Measurements from ENCODE around the gene HLA-C. TPM values are rescaled to one million over a fixed set of nuclear protein-coding genes. Genes with fewer than 3 reads are reported as not detected.

The HLA-C gene
- total and polyA plus RNA-seq, 2 experiments from 2014 or later, result 157 to 244 TPM

GRCh38 chr6:31272836-31273626 lies 1.1 kb upstream of the HLA-C start:
- Histone ChIP-seq H3F3A (ENCODE audit: insufficient read depth) (no peaks in the 10 kb centered on the region), H3K27ac (no peak overlapping the region), H3K36me3 (ENCODE audit: low read depth) (no peaks in the 10 kb centered on the region), H3K9ac (no peak overlapping the region), H3K4me3 (no peak overlapping the region), H3K79me2 (ENCODE audit: insufficient read depth) (no peaks in the 10 kb centered on the region), H4K20me1 (ENCODE audit: insufficient read depth) (no peaks in the 10 kb centered on the region), H3K9me2 (ENCODE audit: insufficient read depth) (no peaks in the 10 kb centered on the region), H3K4me2 (ENCODE audit: unreplicated experiment) (no peak overlapping the region), H3K4me1 (ENCODE audit: insufficient read depth) (no peaks in the 10 kb centered on the region), H3K9me3 (ENCODE audit: low read depth) (no peaks in the 10 kb centered on the region), H3K27me3 (replicated peaks; ENCODE audit: insufficient read depth) (peaks cover 8% of the 10 kb centered on the region; the same call in 1 of the 2 replicates), H2AFZ (peak overlapping the region; percentile 86)
- peak; percentile 9 for DNase-seq
- in situ Hi-C loops (cut with MboI), result no loop called here
- TF ChIP-seq EZH2phosphoT487 (IDR thresholded peaks at IDR 0.05; ENCODE audit: insufficient read depth, low read depth), result no peak
- no peak for TF ChIP-seq EZH2 (IDR thresholded peaks at IDR 0.05; ENCODE audit: insufficient read depth, poor library complexity, severe bottlenecking)
- WGBS, 2 experiments (ENCODE audit: low coverage in 1 of 2, low lambda C conversion rate in 2 of 2, missing lambda C conversion rate in 2 of 2), result 57 to 66% methylated on average over 10 of the region's 10 CpGs

- H3F3A ChIP-seq (ENCODE audit: insufficient read depth), result no peaks in the 10 kb centered on the region
- H3K4me3 ChIP-seq, result peak overlapping the region; percentile 73
- DNase-seq, result peak; percentile 33
- no peaks in the 10 kb centered on the region for H3K36me3 ChIP-seq (ENCODE audit: low read depth)
- no peaks in the 10 kb centered on the region for H3K9me2 ChIP-seq (ENCODE audit: insufficient read depth)
- H3K4me1 ChIP-seq (ENCODE audit: insufficient read depth), result no peaks in the 10 kb centered on the region
- H3K9ac ChIP-seq, result peak overlapping the region; percentile 83
- H3K9me3 ChIP-seq (ENCODE audit: low read depth), result no peaks in the 10 kb centered on the region
- TF ChIP-seq EZH2phosphoT487 (IDR thresholded peaks at IDR 0.05; ENCODE audit: insufficient read depth, low read depth), result no peak
- TF ChIP-seq EZH2 (IDR thresholded peaks at IDR 0.05; ENCODE audit: insufficient read depth, poor library complexity, severe bottlenecking), result no peak
- no peak overlapping the region for H3K27ac ChIP-seq
- WGBS, 2 experiments (ENCODE audit: low coverage in 1 of 2, low lambda C conversion rate in 2 of 2, missing lambda C conversion rate in 2 of 2), result 29% methylated on average over 4 of the region's 4 CpGs
- H3K27me3 ChIP-seq (replicated peaks; ENCODE audit: insufficient read depth), result peaks cover 6% of the 10 kb centered on the region; the same call in 1 of the 2 replicates
- peak overlapping the region; percentile 86 for H2AFZ ChIP-seq
- in situ Hi-C loops (cut with MboI), result no loop called here
- H4K20me1 ChIP-seq (ENCODE audit: insufficient read depth), result no peaks in the 10 kb centered on the region
- H3K79me2 ChIP-seq (ENCODE audit: insufficient read depth), result no peaks in the 10 kb centered on the region
- H3K4me2 ChIP-seq (ENCODE audit: unreplicated experiment), result peak overlapping the region; percentile 53
Measured at GRCh38 chr6:31272436-31272835, 544 bp upstream of the HLA-C start.

GRCh38 chr6:31270788-31271640 lies 878 bp downstream of the HLA-C start:
- in situ Hi-C loops (cut with MboI), result no loop called here
- 14 to 22% methylated on average over 32 to 61 of the region's 62 CpGs for WGBS, 2 experiments (ENCODE audit: low coverage in 1 of 2, low lambda C conversion rate in 2 of 2, missing lambda C conversion rate in 2 of 2)
- H3K9ac ChIP-seq, result peak overlapping the region; percentile 83
- peak overlapping the region; percentile 86 for H2AFZ ChIP-seq
- no peaks in the 10 kb centered on the region for H4K20me1 ChIP-seq (ENCODE audit: insufficient read depth)
- H3K9me3 ChIP-seq (ENCODE audit: low read depth), result no peaks in the 10 kb centered on the region
- H3K27me3 ChIP-seq (replicated peaks; ENCODE audit: insufficient read depth), result no peaks in the 10 kb centered on the region
- H3K9me2 ChIP-seq (ENCODE audit: insufficient read depth), result no peaks in the 10 kb centered on the region
- H3F3A ChIP-seq (ENCODE audit: insufficient read depth), result no peaks in the 10 kb centered on the region
- H3K27ac ChIP-seq, result peak overlapping the region; percentile 68
- no peaks in the 10 kb centered on the region for H3K4me1 ChIP-seq (ENCODE audit: insufficient read depth)
- peak overlapping the region; percentile 73 for H3K4me3 ChIP-seq
- peak; percentile 74 for DNase-seq
- no peak overlapping the region for H3K4me2 ChIP-seq (ENCODE audit: unreplicated experiment)
- H3K79me2 ChIP-seq (ENCODE audit: insufficient read depth), result no peaks in the 10 kb centered on the region
- H3K36me3 ChIP-seq (ENCODE audit: low read depth), result no peaks in the 10 kb centered on the region
- TF ChIP-seq EZH2phosphoT487 (IDR thresholded peaks at IDR 0.05; ENCODE audit: insufficient read depth, low read depth), result no peak
- no peak for TF ChIP-seq EZH2 (IDR thresholded peaks at IDR 0.05; ENCODE audit: insufficient read depth, poor library complexity, severe bottlenecking)

GRCh38 chr6:31268836-31269235 lies 3.1 kb downstream of the HLA-C start:
- H3K79me2 ChIP-seq (ENCODE audit: insufficient read depth), result no peaks in the 10 kb centered on the region
- no peak overlapping the region for H2AFZ ChIP-seq
- no peaks in the 10 kb centered on the region for H4K20me1 ChIP-seq (ENCODE audit: insufficient read depth)
- no peak overlapping the region for H3K4me2 ChIP-seq (ENCODE audit: unreplicated experiment)
- TF ChIP-seq EZH2 (IDR thresholded peaks at IDR 0.05; ENCODE audit: insufficient read depth, poor library complexity, severe bottlenecking), result no peak
- H3K9me3 ChIP-seq (ENCODE audit: low read depth), result no peaks in the 10 kb centered on the region
- no peaks in the 10 kb centered on the region for H3K27me3 ChIP-seq (replicated peaks; ENCODE audit: insufficient read depth)
- WGBS, 2 experiments (ENCODE audit: low coverage in 1 of 2, low lambda C conversion rate in 2 of 2, missing lambda C conversion rate in 2 of 2), result 65 to 71% methylated on average over 1 to 5 of the region's 5 CpGs
- H3K36me3 ChIP-seq (ENCODE audit: low read depth), result no peaks in the 10 kb centered on the region
- DNase-seq, result no peak
- H3K27ac ChIP-seq, result no peak overlapping the region
- H3K4me1 ChIP-seq (ENCODE audit: insufficient read depth), result no peaks in the 10 kb centered on the region
- no peaks in the 10 kb centered on the region for H3F3A ChIP-seq (ENCODE audit: insufficient read depth)
- in situ Hi-C loops (cut with MboI), result no loop called here
- H3K9me2 ChIP-seq (ENCODE audit: insufficient read depth), result no peaks in the 10 kb centered on the region
- H3K9ac ChIP-seq, result no peak overlapping the region
- no peak overlapping the region for H3K4me3 ChIP-seq

Data from GM23248 (cell line).